ENCODE measurements around the gene EBI3.

GRCh38 chr19:4241824-4242430, 12.6 kb downstream of the EBI3 start:
- TF ChIP-seq POLR2AphosphoS5 (IDR thresholded peaks at IDR 0.05) (no peak), CTCF (IDR thresholded peaks at IDR 0.05) (no peak)
